MV-4-11 (cell line): ENCODE data around the gene FILIP1.
"Not testable (repeated sequence)": the region's sequence is repeated elsewhere in the genome, so short reads cannot be mapped to it uniquely, and the experiment has no call there.

Experiments used
- DNase-seq: peaks from one replicate; lab custom pipeline; 2025; lab: John Stamatoyannopoulos, UW

Gene FILIP1

GRCh38 chr6:75458895-75459294 lies 34.7 kb downstream of the FILIP1 start:
- DNase-seq = no peak

- peak; percentile 82 for DNase-seq
Observed at GRCh38 chr6:75450903-75451302, 42.7 kb downstream of the FILIP1 start.

GRCh38 chr6:75449630-75450206 lies 43.9 kb downstream of the FILIP1 start:
- no peak for DNase-seq

GRCh38 chr6:75446241-75446880 lies 47.2 kb downstream of the FILIP1 start:
- no peak for DNase-seq

GRCh38 chr6:75445738-75446137 lies 47.9 kb downstream of the FILIP1 start:
- DNase-seq = no peak

DNA sequence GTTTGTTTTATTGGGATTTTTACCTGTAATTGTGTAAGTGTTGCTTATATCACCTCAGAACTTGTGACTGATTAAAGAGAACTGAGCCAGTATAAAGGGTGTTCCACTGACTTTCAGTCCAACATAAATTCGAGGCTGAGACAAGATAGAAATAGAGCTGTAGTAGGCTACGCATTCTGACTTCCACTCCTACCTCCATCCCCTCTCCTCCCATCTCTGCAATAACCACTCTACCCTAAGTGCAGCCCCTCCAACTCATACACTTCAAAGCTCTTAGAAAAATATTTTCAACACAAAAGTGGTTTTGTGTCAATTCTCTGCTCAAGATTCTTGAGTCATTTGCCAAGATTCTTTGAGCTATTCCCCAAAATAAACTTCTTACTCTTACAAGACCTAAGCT lies 48.7 kb downstream of the FILIP1 start:
- no peak for DNase-seq

- DNase-seq = not testable (repeated sequence)
Observed at GRCh38 chr6:75441883-75442282, 51.7 kb downstream of the FILIP1 start.

- DNase-seq = not testable (repeated sequence)
Observed at GRCh38 chr6:75441479-75441878, 52.1 kb downstream of the FILIP1 start.

GRCh38 chr6:75438442-75439116 lies 55.0 kb downstream of the FILIP1 start:
- DNase-seq = no peak

- no peak for DNase-seq
Observed at GRCh38 chr6:75438013-75438431, 55.6 kb downstream of the FILIP1 start.

- no peak for DNase-seq
Observed at GRCh38 chr6:75437421-75437891, 56.1 kb downstream of the FILIP1 start.

DNA sequence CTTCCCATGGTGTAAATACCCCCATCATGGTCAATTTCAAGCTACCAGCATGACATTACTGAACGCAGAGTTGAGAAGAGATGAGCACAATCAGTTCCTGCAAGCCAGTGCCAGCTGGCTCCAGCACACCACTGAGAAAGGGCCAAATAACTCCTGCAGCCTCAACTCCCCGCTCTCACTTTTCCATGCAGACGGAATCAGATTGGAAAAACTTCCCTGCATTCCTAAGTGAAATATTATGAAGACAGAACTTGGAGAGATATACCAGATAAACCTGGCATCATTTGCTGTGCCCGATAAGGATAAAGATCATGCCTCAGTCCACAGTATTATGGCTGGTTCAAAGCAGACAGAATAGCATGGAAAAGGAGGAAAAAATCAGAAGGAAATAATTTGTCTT lies 56.7 kb downstream of the FILIP1 start:
- no peak for DNase-seq

DNA sequence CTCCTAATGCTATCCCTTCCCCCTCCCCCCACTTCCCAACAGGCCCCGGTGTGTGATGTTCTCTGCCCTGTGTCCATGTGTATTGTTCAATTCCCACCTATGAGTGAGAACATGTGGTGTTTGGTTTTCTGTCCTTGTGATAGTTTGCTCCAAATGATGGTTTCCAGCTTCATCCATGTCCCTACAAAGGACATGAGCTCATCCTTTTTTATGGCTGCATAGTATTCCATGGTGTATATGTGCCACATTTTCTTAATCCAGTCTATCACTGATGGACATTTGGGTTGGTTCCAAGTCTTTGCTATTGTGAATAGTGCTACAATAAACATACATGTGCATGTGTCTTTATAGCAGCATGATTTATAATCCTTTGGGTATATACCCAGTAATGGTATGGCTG lies 60.8 kb downstream of the FILIP1 start:
- not testable (repeated sequence) for DNase-seq

GRCh38 chr6:75431379-75431778 lies 62.2 kb downstream of the FILIP1 start:
- peak; percentile 85 for DNase-seq

DNA sequence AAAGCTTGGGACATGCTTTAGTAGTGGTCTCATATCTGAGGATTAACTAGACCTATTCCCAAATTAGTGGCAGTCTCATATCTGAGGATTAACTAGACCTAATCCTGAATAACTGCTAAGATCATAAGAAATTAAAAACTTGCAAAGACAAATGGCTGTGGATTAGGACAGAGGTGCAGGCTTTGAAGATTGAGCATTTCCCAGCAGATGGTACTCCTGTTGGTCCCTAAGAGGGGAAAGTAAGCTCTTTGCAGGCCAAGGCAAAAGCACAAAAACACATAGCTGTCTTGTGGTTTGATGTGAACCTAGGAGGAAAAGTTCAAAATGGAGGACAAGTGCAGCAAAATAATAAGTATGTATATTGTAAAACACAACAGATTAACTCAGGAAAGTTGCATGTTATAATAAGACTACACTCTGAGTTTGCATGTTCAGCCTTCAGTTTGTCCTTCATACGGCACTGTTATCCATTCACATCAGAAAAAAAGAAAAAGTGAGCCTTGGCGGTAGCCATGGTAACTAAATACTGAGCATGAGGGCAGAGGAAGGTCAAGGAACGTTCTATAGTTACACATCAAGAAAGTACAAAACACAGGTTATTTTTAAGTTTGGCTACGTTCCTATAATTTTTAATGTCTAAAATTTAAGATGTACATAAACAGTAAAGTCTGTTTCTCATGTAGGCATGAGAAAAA lies 62.8 kb downstream of the FILIP1 start:
- DNase-seq = no peak

- DNase-seq = no peak
Observed at GRCh38 chr6:75429061-75429703, 64.4 kb downstream of the FILIP1 start.

DNA sequence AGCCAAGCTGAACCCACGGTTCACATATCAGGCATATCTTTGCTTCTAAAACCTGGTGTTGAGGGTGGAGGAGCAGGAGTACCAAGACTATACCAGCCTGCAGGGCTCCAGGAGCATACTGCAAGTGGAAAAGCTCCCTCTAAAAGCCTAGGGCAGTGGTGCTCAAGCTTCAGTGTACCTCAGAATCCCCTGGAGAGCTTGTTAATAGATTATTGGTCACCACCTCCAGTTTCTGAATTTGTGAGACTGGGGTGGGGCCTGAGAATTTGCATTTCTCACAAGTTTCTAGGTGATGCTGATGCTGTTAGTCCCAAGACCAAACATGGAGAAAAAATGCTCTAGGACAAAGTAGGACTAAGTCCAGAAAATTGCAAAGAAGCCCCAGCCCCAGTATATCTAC lies 65.4 kb downstream of the FILIP1 start:
- no peak for DNase-seq

GRCh38 chr6:75427329-75427728 lies 66.3 kb downstream of the FILIP1 start:
- no peak for DNase-seq

DNA sequence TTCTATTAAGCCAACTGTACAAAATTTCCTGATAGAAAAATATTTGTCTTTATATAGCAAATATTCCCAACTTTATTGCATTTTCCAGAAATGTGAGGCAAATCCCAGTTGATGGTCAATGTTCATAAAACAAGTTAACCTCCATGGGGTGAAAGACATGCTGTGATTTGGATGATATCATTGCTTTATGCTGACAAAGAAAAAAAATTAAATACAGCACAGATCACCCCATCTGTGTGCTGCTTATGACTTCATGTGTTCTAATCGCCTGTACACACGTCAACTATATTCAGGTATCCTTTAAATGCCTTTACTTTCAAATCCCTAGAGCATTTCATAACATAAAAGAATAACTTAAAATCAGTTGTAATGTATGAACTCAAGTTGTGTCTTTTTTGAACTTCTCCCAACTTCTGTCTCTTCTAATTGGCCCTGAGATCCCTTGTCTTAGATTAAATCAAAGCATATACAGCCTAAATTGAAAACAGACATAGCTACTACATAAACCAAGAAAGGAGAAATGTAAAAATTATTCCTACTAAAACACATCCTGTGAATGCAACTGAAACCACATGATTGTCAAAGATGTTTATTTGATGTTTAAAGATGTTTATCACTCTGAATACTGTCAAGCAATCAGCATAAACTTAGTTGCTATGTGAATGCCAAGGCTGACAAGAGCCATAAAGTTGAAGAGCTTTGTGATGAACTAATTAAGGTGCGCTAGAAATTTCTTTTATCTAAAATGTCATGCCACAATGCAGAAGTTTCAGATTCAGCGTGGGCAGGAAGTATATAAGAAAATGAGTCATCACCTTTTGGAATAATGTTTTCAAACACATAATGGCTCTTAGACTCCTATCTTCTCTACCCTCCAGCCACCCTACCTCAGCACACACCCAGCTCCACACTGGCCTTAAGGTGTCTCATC lies 68.7 kb downstream of the FILIP1 start:
- no peak for DNase-seq

- no peak for DNase-seq
Observed at GRCh38 chr6:75423386-75423785, 70.2 kb downstream of the FILIP1 start.

GRCh38 chr6:75422024-75422639 lies 71.5 kb downstream of the FILIP1 start:
- DNase-seq = no peak
